Gastrocnemius medialis (tissue), 4 donors: ENCODE measurements around the gene OR4D11.

ENCODE experiments used
- POLR2A ChIP-seq, 2 donors: fragments of 450-650 bp; IDR thresholded peaks; one replicate each; pipeline ENCODE4 v1.6.1; 2017; ENCODE audit warnings: antibody characterized with exemption in 2 of 2, mild to moderate bottlenecking in 2 of 2, moderate library complexity in 2 of 2
- TF ChIP-seq, protein P1 (sequence below), 5 experiments: fragments of 450-650 bp in 3 of 5; fragments of 200-600 bp in 2 of 5; sonication (generic) in 2 of 5; IDR thresholded peaks in 4 of 5; conservative IDR thresholded peaks in 1 of 5; 1 replicate in 4 of 5; 2 replicates in 1 of 5; pipeline ENCODE4 v1.5.1; 2016 to 2019; ENCODE audit warnings: antibody characterized with exemption in 5 of 5, mild to moderate bottlenecking in 3 of 5, moderate library complexity in 3 of 5

DNA sequence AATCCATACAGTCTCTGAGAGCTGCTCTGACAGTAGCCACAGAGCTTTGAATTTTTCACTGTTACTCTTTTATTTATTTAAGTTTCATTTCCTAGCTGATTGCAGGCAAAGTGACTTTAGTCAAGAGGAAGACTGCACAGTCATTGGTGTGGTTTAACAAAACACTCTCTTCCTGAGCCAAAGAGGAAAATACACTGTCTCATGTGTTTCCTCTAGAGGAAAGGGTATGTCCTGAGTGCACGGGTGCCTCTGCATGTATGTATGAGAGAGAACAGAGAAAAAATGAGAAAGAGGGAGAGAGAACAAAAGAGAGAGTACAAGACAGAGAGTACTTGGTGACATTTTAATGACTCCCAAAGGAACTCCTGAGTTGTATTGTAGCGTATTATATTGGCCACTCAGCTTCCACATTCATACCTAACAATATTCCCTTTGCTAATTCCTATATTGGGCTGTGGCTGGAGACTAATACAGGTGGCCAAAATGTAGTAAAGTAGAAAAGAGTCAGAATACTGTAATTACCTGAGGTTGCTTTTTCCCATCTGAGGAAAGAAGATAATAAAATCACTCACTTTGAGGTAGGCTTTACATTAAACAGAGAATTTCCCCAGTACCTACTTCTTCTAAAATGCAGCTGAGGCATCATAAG is 7.7 kb downstream of the OR4D11 start, which contains the start of gene OR4D9:
- TF ChIP-seq, protein P1, sequence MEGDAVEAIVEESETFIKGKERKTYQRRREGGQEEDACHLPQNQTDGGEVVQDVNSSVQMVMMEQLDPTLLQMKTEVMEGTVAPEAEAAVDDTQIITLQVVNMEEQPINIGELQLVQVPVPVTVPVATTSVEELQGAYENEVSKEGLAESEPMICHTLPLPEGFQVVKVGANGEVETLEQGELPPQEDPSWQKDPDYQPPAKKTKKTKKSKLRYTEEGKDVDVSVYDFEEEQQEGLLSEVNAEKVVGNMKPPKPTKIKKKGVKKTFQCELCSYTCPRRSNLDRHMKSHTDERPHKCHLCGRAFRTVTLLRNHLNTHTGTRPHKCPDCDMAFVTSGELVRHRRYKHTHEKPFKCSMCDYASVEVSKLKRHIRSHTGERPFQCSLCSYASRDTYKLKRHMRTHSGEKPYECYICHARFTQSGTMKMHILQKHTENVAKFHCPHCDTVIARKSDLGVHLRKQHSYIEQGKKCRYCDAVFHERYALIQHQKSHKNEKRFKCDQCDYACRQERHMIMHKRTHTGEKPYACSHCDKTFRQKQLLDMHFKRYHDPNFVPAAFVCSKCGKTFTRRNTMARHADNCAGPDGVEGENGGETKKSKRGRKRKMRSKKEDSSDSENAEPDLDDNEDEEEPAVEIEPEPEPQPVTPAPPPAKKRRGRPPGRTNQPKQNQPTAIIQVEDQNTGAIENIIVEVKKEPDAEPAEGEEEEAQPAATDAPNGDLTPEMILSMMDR (IDR thresholded peaks at IDR 0.05 in 4 of 5, conservative IDR thresholded peaks at IDR 0.05 in 1 of 5), result no peak
- no peak for TF ChIP-seq POLR2A (IDR thresholded peaks at IDR 0.05)
